GM12874 (cell line): ENCODE measurements around the gene ZNF334.

Source experiments
- TF ChIP-seq, protein P1 (sequence below): IDR thresholded peaks from 2 replicates; pipeline ENCODE4 v1.5.1; 2011; ENCODE audit warnings: low read depth, mild to moderate bottlenecking, control low read depth, low read length, moderate library complexity; ENCODE audit not compliant: insufficient read depth

Gene ZNF334

DNA sequence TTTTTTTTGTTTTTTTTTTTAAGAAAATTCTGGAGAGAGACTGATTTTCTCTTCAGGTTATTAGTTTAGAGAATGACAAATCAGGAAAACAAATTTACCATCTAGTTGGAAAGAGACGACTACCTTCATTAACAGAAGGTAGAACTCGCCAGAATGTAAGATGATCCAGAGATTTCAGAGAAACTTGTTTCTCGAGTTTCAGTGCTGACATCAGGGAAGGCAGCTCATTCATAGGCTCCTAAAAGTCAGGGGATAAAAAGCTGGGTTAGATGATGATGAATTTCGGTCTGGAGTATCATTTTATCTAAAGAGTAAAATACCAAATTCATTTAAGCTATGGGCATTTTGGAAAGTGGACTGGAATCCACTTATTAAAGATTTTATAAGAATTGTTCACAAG lies 27.9 kb downstream of the ZNF334 start:
- TF ChIP-seq, protein P1, sequence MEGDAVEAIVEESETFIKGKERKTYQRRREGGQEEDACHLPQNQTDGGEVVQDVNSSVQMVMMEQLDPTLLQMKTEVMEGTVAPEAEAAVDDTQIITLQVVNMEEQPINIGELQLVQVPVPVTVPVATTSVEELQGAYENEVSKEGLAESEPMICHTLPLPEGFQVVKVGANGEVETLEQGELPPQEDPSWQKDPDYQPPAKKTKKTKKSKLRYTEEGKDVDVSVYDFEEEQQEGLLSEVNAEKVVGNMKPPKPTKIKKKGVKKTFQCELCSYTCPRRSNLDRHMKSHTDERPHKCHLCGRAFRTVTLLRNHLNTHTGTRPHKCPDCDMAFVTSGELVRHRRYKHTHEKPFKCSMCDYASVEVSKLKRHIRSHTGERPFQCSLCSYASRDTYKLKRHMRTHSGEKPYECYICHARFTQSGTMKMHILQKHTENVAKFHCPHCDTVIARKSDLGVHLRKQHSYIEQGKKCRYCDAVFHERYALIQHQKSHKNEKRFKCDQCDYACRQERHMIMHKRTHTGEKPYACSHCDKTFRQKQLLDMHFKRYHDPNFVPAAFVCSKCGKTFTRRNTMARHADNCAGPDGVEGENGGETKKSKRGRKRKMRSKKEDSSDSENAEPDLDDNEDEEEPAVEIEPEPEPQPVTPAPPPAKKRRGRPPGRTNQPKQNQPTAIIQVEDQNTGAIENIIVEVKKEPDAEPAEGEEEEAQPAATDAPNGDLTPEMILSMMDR, result no peak

DNA sequence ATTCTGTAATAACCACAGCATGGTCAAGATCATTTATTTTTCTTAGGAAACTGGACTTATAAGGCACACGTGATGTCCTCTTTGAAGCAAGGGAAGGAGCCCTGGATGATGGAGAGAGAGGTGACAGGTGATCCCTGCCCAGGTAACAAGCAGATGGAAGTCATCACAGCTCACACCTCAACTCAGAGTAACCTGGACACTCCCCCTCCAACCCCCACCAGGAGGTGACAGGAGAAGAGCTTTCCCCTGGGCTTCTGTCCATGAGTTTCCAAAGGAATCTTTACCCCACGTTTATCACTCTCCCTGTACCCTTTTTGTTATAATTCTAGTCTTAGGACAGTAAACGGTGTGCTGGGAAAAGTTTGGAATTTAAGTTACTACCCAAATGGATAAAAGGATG lies 28.4 kb downstream of the ZNF334 start:
- TF ChIP-seq, protein P1, result no peak

DNA sequence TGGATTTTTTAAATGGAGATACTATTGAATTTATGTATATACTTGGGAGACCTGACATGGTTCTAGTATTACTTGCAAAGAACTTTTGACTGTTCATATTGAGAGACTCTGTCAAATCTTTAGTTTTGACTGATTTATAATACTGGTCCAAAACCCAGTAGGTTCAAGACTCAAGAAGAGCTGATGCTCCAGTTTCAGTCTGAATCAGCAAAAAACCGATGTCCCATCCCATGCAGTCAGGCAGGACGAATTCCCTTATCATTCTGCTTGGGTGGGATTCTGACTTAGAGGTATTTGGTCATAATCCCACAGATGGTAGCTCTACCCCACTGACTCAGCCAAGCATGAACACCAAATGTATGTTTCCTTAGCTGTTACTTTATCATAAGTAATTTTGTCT lies 29.5 kb downstream of the ZNF334 start:
- TF ChIP-seq, protein P1, result no peak

DNA sequence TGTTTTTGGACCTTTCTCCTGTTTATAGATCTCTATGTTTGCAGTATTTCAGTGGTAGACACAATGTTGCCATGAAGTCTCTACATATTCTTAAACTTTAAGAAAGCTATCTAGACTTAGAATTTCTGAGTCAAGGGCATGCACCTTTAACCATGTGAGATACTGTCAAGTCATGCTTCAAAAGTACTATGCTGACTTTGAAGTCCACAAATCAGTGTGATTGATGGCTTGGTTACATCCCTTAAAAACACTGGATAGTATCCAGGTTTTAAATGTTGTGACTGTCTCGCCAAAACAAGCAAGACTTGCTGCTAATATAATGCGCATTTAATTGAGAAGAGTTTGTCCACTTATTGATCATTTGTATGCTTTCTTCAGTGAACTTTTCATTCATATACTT lies 30.5 kb downstream of the ZNF334 start:
- TF ChIP-seq, protein P1, result no peak

DNA sequence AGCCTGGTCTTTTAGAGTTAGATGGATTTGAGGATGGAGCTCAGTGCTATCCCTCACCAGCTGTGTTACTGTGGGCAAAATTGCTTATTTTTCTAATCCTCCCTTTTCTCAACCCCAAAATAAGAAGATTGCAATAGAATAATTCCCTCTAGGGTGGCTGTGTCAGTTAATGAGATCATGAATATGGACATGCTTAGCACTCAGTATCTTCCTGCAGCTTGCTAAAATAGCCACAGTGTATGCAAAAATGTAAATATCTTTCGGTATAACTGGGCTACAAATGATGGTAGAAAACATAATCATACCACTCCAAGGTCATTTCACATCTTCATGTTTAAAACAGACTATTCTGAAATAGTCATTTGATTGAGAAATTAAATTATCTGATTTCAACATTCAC lies 35.7 kb downstream of the ZNF334 start:
- TF ChIP-seq, protein P1, result no peak

DNA sequence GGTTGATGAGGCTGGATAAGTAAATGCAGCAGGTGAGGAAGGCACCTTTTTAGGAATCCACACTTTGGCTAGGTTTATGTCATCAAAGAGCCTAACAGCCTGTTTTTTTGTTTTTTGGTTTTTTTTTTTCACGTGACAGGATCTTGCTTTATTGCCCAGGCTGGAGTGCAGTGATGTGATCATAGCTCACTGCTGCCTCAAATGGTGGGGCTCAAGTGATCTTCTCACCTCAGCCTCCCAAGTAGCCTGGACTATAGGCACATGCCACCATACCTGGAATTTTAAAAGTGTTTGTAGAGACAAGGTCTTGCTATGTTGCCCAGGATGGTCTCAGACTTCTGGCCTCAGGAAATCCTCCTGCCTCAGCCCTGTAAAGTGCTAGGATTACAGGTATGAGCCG lies 36.1 kb downstream of the ZNF334 start:
- TF ChIP-seq, protein P1, result no peak

DNA sequence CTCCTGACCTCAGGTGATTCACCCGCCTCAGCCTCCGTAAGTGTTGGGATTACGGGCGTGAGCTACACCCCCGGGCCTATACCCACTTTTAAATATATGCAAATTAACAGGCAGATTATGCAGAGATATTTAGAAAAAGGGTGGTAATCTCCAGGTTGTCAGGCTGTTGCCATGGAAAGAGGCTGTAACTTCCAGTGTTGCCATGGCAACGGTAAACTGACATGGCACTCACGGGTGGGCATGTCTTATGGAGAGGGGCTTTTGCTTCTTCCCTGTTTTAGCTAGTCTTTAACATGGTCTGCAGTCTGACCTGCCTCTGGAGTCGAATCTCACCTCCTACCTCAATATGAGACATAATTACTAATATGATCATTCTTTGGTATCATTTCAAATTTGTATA lies 44.9 kb downstream of the ZNF334 start:
- TF ChIP-seq, protein P1, result no peak

DNA sequence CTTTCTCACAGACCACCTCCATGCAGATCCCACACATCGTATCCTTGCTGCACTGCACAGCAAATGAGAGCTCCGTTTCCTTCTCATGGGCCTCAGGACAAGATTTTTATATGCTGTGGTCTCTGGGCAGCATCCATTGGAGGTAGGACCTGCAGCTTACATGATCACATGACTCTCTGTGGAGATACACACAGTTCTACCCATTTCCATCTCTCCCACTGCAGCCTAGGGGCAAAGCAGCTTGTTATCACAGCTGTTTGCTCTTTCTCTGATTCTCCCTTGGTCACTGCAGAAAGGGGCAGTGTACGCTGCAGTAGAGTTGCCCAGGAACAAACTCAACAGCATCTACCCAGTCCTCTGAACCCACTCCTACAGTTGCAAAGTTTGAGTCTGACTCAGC lies 48.9 kb downstream of the ZNF334 start:
- TF ChIP-seq, protein P1, result no peak
